ENCODE results near the gene ABCB1.

Gene ABCB1

GRCh38 chr7:87513735-87514335 lies 86.8 kb downstream of the ABCB1 start:
- DNase-seq (ENCODE audit: low read depth): no peak

- DNase-seq (ENCODE audit: low read depth): no peak
Observed at GRCh38 chr7:87512906-87513305, 87.8 kb downstream of the ABCB1 start.

- DNase-seq (ENCODE audit: low read depth): no peak
Observed at GRCh38 chr7:87511510-87511909, 89.2 kb downstream of the ABCB1 start.

DNA sequence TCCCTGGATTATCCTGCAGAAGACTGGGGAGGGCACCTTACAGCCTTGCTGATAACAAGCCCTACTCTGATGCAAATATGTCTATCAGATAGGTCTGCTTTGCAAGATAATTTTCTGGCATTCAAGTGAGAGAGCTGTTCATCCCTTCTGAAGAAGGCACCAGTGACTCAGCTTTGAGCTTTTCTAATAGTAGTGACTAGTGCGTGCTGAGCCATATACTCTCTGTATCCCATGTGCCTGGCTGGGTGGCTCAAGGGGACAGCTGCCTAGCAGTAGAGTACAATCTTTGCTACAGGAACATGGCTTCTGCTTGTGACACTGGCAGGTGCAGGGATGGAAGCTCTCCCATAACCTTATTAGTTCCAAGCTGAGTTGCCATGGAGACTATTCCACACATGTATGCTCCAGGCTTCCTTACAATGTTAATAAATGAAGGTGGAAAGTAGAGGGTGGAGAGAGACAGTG lies 90.2 kb downstream of the ABCB1 start:
- no peak for DNase-seq (ENCODE audit: low read depth)

DNA sequence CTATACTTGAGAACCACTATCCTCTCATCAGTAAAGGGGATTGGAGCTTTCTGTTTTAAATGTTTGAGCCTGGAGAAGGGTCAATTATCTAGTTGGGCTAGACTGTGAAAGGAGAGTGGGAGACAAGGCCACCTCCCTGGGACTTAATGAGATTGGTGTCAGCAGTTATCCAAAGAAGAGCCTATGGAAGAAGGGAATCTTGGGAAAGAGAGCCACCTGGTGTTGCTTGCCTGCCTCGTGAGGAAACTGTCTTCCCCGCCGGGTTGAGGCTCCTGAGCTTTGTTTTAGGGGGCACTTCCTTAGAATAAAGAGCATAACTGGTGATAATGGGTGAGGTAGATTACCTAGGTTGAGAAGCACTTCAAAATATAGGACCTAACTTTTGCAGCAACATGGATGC lies 93.2 kb downstream of the ABCB1 start:
- no peak for DNase-seq (ENCODE audit: low read depth)

- DNase-seq (ENCODE audit: low read depth): no peak
Observed at GRCh38 chr7:87506246-87507180, 94.2 kb downstream of the ABCB1 start.

DNA sequence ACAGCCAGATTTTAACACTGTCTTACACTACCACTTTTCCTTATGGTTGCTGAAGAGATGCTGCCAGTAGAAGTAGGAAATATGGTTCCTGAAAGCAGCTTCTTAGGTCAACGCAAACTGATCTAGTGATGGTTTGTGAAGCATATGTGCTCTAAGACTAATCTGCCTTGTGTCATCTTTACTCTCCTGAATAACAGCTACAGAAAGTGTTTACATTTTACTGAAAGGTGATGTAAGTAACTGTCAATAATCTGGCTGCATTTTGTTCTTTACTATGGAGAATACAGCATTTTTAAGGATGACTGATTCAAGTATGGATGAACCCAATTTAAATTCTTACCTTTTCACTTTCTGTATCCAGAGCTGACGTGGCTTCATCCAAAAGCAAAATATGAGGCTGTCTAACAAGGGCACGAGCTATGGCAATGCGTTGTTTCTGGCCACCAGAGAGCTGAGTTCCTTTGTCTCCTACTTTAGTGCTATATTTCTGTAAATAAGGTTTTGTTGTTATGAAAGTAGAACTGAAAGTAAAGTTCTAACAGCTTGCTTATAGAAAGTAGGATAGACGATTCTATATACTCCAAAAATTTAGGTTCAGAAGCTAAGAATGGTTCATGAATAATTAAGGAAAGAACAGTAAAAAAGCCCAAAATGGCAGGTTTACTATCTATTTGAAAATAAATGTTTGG lies 95.0 kb downstream of the ABCB1 start:
- DNase-seq (ENCODE audit: low read depth): no peak

DNA sequence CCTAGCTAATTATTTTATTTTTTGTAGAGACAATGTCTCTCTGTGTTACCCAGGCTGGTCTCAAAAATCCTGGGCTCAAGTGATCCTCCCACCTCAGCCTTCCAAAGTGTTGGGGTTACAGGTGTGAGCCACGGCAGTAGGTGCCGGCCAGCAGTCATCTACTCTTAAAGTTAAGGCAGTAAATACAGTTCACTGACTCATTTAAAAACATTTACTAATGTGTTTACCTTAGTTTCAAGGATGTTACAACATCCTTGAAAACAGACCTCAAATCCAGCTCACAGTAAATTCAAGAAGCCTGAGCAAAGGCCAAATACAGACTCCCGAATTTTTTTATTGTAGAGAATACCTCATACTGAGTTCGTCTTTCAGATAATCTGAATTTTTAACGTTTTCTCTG lies 95.6 kb downstream of the ABCB1 start:
- DNase-seq (ENCODE audit: low read depth): no peak

- DNase-seq (ENCODE audit: low read depth): no peak
Observed at GRCh38 chr7:87499494-87499893, 101.2 kb downstream of the ABCB1 start.

DNA sequence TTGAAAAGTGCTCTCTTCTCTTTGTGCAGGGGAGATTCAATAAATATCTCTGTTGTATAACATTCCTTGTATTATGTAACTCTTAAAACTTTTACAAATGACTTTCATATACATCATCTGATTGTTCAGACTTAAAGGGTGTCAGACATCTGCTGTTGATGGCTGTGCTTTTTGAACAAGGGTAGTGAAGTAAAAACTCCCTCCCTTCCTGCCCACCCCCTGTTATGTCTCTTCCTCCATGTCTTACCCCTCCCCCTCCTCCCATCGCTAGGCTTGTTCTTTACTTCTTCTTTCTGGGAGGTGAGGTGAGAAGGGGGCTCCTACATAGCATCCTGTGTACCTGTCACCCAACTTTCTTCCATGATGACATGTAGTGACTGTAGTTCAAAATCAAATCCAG lies 101.8 kb downstream of the ABCB1 start:
- DNase-seq (ENCODE audit: low read depth): no peak

DNA sequence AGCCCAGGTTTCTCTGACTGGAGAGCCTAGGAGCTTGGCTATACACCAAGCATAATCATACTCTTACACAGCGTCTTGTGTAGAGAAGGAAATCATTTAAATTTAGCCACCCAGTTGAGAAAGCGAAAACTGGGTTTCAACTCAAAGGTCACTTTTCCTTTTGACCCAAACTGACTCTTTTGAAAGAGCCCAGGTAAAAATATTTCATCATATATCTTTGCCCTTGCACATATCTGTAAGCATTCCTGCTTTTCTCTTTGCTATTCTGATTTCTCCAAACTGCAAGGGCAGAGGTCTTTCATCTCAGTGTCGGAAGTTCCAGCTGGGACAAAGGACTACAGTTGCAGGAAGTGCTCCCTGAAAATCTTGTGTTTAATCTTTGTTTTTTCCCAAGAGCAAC lies 103.2 kb downstream of the ABCB1 start:
- no peak for DNase-seq (ENCODE audit: low read depth)

- DNase-seq (ENCODE audit: low read depth): no peak
Observed at GRCh38 chr7:87495366-87495765, 105.3 kb downstream of the ABCB1 start.

DNA sequence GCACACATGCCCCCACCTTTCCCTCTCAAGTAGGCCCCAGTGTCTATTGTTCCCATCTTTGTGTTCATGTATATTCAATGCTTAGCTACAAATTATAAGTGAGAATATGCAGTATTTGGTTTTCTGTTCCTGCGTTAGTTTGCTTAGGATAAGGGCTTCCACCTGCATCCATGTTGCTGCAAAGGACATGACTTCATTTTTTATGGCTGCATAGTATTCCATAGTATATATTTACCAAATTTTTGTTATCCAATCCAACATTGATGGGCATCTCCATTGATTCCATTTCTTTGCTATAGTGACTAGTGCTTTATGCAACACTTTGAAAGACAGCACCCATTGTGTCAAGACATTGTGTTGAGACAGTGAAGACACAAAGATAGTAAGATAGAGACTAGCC lies 106.2 kb downstream of the ABCB1 start:
- DNase-seq (ENCODE audit: low read depth): no peak

GRCh38 chr7:87483131-87483530 lies 117.6 kb downstream of the ABCB1 start:
- no peak for DNase-seq (ENCODE audit: low read depth)

- DNase-seq (ENCODE audit: low read depth): no peak
Observed at GRCh38 chr7:87482115-87482514, 118.6 kb downstream of the ABCB1 start.

- no peak for DNase-seq (ENCODE audit: low read depth)
Observed at GRCh38 chr7:87480386-87480785, 120.3 kb downstream of the ABCB1 start.

DNA sequence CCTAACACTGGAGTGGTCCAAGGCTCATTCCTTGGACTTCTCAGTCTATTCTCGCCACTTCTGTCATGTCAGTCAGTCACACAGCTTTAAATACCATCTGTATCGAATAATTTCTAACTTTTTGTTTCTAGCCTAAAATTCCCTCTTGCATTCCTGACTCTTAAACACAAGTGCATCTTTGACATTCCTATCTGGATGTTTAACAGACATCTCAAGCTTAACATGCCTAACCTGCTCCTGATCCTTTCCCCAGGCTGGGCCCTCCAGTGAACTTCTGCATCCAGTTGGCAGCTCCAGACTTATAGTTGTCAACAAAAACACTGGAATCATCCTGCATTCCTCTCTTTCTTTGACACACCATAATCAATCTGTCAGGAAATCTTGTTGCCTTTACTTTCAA lies 120.7 kb downstream of the ABCB1 start:
- DNase-seq (ENCODE audit: low read depth): no peak

GRCh38 chr7:87476179-87476557 lies 124.5 kb downstream of the ABCB1 start:
- DNase-seq (ENCODE audit: low read depth): no peak

DNA sequence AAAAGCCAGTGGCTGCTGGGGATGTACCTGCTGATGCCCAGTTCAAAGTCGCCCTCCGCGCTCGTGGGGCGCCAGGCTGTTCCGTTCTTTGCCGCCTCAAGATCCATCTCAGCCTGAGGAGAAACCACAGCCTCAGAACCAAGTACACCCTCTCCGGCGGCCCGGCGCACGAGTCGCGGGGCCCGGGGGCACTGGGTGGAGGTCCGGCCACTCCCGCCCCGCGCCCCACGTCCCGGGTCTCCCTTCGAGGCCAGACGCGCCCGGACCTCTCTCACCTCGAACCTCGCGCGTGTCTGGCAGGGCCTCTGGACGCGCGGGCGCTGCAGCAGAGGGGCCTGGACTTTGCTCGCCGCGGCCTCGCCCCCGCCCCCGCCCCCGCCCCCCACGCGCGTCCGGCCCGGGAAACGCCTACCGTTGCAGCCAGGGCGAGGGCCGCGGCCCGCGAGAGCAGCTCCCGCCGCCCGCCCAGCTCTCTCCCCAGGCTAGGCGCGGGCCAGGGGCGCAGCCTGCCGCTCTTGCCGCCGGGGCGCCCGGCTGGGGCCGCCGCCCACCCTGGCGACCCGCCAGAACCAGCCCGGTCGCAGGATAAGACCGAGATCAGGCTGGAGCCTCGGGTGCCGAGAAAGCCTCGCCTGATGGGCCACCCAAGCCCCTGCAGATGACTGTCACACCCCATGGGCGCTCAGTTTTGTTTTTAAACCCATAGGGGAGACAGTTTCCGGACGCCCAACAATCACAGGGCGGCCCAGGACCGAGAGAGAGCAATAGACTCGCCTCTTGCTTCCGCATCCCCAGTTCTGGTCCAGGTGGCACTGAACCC lies 125.1 kb downstream of the ABCB1 start, which contains the start of gene ABCB4:
TSS of gene ABCB4 (minus strand) at position 322 of the 820 bp plus-strand sequence. CDS start at position 107, 215 bp downstream.
- DNase-seq (ENCODE audit: low read depth): no peak

DNA sequence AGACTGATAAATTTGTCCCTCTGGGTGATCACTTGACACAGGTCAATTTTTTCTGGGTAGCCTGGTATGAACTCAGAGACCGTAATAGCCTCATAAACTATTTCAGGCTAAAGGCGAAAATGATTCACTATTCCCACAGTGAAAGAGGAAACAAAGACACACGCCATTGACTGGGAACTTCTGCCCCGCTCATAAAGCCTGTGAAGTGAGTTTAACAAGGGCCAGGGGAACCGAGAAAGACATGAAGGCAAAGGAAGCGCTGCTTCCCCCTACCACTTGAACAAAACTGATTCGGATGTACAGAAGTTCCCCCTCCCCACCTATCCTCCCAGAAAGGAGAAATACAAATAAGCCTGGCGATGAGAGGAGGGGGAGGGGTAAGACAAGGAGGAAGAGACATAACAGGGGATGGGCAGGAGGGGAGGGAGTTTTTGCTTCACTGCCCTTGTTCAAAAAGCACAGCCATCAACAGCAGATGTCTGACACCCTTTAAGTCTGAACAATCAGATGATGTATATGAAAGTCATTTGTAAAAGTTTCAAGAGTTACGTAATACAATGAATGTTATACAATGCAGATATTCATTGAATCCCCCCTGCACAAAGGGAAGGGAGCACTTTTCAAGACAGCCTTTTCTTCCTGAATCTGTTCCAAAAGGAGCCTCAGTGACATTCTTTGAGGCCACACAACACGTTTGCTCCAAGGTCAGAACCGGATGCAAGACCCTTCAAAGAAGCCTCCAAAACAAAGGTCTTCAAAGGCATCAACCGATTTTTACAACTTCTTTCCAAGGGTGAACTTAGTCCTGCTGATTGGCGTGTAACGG lies 125.9 kb downstream of the ABCB1 start:
- DNase-seq (ENCODE audit: low read depth): no peak

- DNase-seq (ENCODE audit: low read depth): no peak
Observed at GRCh38 chr7:87473986-87474385, 126.7 kb downstream of the ABCB1 start.
